DOHH2 (cell line): Measurements from ENCODE around the gene PHACTR1.
"Not testable (repeated sequence)": the region's sequence is repeated elsewhere in the genome, so short reads cannot be mapped to it uniquely, and the experiment has no call there.

ENCODE experiments used
- H3F3A ChIP-seq: fragments of 200-600 bp; sonication (generic), shearing (Covaris generic); 2 replicates; pipeline ENCODE4 v1.6.0; 2016; ENCODE audit warnings: antibody characterized with exemption, mild to moderate bottlenecking; ENCODE audit not compliant: control insufficient read depth, insufficient read depth
- H3K27ac ChIP-seq: fragments of 200-600 bp; sonication (generic); 2 replicates; pipeline ENCODE4 v1.5.1; 2014; ENCODE audit warnings: low read depth, mild to moderate bottlenecking, low read length, moderate library complexity
- H3K27me3 ChIP-seq: fragments of 200-600 bp; sonication (generic); 2 replicates; pipeline ENCODE4 v1.6.1; 2014; ENCODE audit warnings: mild to moderate bottlenecking, low read length, mixed read lengths; ENCODE audit not compliant: control insufficient read depth
- H3K36me3 ChIP-seq: fragments of 200-600 bp; sonication (generic); 2 replicates; pipeline ENCODE4 v1.6.1; 2014; ENCODE audit warnings: mild to moderate bottlenecking, low read length, moderate library complexity, mixed read lengths; ENCODE audit not compliant: control insufficient read depth
- H3K4me1 ChIP-seq: fragments of 200-600 bp; sonication (generic); 2 replicates; pipeline ENCODE4 v1.6.1; 2014; ENCODE audit warnings: mild to moderate bottlenecking, low read length, mixed read lengths; ENCODE audit not compliant: control insufficient read depth
- H3K4me2 ChIP-seq: fragments of 200-600 bp; sonication (generic); 2 replicates; pipeline ENCODE4 v1.6.0; 2014; ENCODE audit warnings: mild to moderate bottlenecking, low read length, moderate library complexity
- H3K4me3 ChIP-seq: fragments of 200-600 bp; sonication (generic); 2 replicates; pipeline ENCODE4 v1.5.1; 2014; ENCODE audit warnings: mild to moderate bottlenecking, low read length, mixed read lengths
- H3K79me2 ChIP-seq: fragments of 200-600 bp; sonication (generic); 2 replicates; pipeline ENCODE4 v1.6.1; 2014; ENCODE audit warnings: mild to moderate bottlenecking, low read length, mixed read lengths; ENCODE audit not compliant: control insufficient read depth
- H3K9me2 ChIP-seq: fragments of 200-600 bp; sonication (generic); replicated peaks from 2 replicates; pipeline ENCODE4 v1.6.1; 2014; ENCODE audit warnings: mild to moderate bottlenecking, low read length, mixed read lengths; ENCODE audit not compliant: control insufficient read depth
- H3K9me3 ChIP-seq: fragments of 200-600 bp; sonication (generic); 2 replicates; pipeline ENCODE4 v1.6.1; 2014; ENCODE audit warnings: antibody characterized with exemption, low read length, mixed read lengths; ENCODE audit not compliant: control insufficient read depth, insufficient read depth
- H4K20me1 ChIP-seq: fragments of 200-600 bp; sonication (generic); 2 replicates; pipeline ENCODE4 v1.6.0; 2014; ENCODE audit warnings: low read depth, mild to moderate bottlenecking, antibody characterized with exemption, low read length, moderate library complexity; ENCODE audit not compliant: control insufficient read depth, insufficient read depth
- EZH2phosphoT487 ChIP-seq: fragments of 200-600 bp; sonication (generic); IDR thresholded peaks from 2 replicates; pipeline ENCODE4 v1.6.1; 2017; ENCODE audit warnings: borderline replicate concordance, mild to moderate bottlenecking, antibody characterized with exemption, low read length, moderate library complexity, mixed read lengths
- TF ChIP-seq, protein P1 (sequence below): fragments of 200-600 bp; sonication (generic); IDR thresholded peaks from one replicate; pipeline ENCODE4 v1.5.1; 2014; ENCODE audit warnings: antibody characterized with exemption, mild to moderate bottlenecking, low read depth, low read length; ENCODE audit not compliant: poor library complexity, severe bottlenecking

The PHACTR1 gene

DNA sequence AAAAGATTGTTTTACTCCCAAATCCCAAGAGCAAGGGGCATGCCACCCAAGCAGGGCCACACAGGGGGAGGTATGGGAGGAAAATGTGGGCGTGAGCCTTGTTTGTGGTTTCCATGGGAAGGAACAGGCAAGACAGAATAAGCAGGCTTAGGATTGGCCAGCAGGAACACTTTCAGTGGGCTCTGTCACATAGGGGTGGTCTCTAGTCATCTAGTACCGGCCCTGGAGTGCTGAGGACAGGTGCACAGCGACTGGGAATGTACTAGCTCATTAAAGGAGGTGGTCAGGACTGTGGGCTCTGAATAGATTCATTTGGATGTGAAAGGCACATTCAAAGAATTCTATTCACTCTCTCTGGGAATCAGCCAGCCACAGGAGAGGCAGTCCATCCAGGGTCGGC is 436.2 kb downstream of the PHACTR1 start:
- no peak overlapping the region for H3K27ac ChIP-seq
- H3F3A ChIP-seq = no peaks in the 10 kb centered on the region
- TF ChIP-seq EZH2phosphoT487 = no peak
- TF ChIP-seq, protein P1, sequence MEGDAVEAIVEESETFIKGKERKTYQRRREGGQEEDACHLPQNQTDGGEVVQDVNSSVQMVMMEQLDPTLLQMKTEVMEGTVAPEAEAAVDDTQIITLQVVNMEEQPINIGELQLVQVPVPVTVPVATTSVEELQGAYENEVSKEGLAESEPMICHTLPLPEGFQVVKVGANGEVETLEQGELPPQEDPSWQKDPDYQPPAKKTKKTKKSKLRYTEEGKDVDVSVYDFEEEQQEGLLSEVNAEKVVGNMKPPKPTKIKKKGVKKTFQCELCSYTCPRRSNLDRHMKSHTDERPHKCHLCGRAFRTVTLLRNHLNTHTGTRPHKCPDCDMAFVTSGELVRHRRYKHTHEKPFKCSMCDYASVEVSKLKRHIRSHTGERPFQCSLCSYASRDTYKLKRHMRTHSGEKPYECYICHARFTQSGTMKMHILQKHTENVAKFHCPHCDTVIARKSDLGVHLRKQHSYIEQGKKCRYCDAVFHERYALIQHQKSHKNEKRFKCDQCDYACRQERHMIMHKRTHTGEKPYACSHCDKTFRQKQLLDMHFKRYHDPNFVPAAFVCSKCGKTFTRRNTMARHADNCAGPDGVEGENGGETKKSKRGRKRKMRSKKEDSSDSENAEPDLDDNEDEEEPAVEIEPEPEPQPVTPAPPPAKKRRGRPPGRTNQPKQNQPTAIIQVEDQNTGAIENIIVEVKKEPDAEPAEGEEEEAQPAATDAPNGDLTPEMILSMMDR = no peak
- H4K20me1 ChIP-seq = no peaks in the 10 kb centered on the region
- no peaks in the 10 kb centered on the region for H3K79me2 ChIP-seq
- H3K9me3 ChIP-seq = no peaks in the 10 kb centered on the region
- H3K4me2 ChIP-seq = no peak overlapping the region
- H3K36me3 ChIP-seq = no peaks in the 10 kb centered on the region
- H3K27me3 ChIP-seq = 0 out of 2 replicates have a peak, but pooled peaks cover 6% of the 10 kb centered on the region
- no peak overlapping the region for H3K4me3 ChIP-seq
- no peaks in the 10 kb centered on the region for H3K9me2 ChIP-seq
- H3K4me1 ChIP-seq = no peaks in the 10 kb centered on the region

DNA sequence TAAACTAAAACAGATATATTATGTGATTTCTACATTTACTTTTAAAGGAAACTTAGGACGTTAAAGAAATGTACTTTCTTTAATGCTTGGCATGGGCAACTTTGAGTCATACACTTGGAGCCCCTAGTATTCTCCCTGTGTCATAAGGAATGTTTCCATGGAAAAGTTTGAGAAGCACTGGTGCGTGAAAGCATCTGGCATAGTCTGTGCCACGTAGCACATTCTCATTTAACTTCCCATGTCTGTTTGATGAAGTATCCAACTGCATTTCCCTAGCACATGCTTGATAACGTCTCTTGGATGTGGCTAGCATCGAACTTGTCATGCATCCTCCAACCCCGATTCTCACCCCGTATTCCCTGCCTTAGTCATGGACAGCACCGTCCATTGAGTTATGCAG is 439.8 kb downstream of the PHACTR1 start:
- Histone ChIP-seq H3K27me3 (0 out of 2 replicates have a peak, but pooled peaks cover 6% of the 10 kb centered on the region), H3K36me3 (no peaks in the 10 kb centered on the region), H3K4me3 (no peak overlapping the region), H3F3A (no peaks in the 10 kb centered on the region), H3K9me2 (no peaks in the 10 kb centered on the region), H3K4me1 (no peaks in the 10 kb centered on the region), H3K27ac (no peak overlapping the region), H3K4me2 (no peak overlapping the region), H4K20me1 (no peaks in the 10 kb centered on the region), H3K79me2 (no peaks in the 10 kb centered on the region), H3K9me3 (no peaks in the 10 kb centered on the region)
- TF ChIP-seq, protein P1 = no peak
- no peak for TF ChIP-seq EZH2phosphoT487

DNA sequence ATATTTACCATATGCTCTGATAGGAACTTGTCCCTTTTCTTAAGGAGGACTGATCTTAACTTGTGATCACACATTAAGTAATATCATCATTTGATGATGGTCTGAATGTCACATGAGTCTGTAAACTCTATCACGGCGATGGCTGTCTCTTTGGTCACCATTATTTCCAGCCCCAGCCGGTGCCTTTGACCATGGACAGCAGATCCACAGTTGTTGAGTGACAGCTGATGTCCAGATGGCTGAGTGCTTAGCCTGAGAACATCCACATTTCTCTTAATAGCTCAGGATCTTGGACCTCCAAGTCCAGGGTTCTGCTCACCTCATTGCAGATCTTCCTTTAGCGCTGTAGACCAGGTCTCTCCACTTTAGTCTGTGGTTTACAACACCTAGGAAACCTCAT is 440.7 kb downstream of the PHACTR1 start:
- TF ChIP-seq EZH2phosphoT487 = no peak
- TF ChIP-seq, protein P1 = no peak
- no peaks in the 10 kb centered on the region for H3K9me2 ChIP-seq
- no peaks in the 10 kb centered on the region for H3K36me3 ChIP-seq
- 0 out of 2 replicates have a peak, but pooled peaks cover 6% of the 10 kb centered on the region for H3K27me3 ChIP-seq
- no peak overlapping the region for H3K4me3 ChIP-seq
- H3K79me2 ChIP-seq = no peaks in the 10 kb centered on the region
- no peaks in the 10 kb centered on the region for H3F3A ChIP-seq
- H3K9me3 ChIP-seq = no peaks in the 10 kb centered on the region
- no peak overlapping the region for H3K27ac ChIP-seq
- no peaks in the 10 kb centered on the region for H4K20me1 ChIP-seq
- no peaks in the 10 kb centered on the region for H3K4me1 ChIP-seq
- H3K4me2 ChIP-seq = no peak overlapping the region

DNA sequence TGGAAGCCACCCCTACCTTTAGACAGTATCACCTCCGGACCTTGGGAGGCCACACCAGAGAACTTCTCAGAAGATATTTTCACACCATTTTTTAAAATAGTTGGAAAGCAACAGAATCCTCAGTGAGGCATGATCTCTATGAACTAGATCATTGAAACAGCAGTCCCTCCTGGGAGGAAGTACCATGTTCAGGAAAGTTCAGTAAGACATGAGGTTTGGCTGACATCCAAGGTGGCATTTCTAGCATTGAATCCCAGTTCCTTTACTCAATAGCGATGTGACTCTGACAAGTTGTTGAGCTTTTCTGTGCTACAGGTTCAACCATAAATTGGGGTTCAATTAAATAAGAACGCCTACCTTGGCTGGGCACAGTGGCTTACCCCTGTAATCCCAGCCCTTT is 442.7 kb downstream of the PHACTR1 start:
- Histone ChIP-seq H3K9me3 (no peaks in the 10 kb centered on the region), H3K9me2 (no peaks in the 10 kb centered on the region), H4K20me1 (no peaks in the 10 kb centered on the region), H3K79me2 (no peaks in the 10 kb centered on the region), H3K36me3 (no peaks in the 10 kb centered on the region), H3K27me3 (no peaks in the 10 kb centered on the region), H3F3A (no peaks in the 10 kb centered on the region), H3K4me2 (no peak overlapping the region), H3K27ac (no peak overlapping the region), H3K4me3 (no peak overlapping the region), H3K4me1 (peaks cover 3% of the 10 kb centered on the region)
- TF ChIP-seq EZH2phosphoT487 = no peak
- TF ChIP-seq, protein P1 = no peak

DNA sequence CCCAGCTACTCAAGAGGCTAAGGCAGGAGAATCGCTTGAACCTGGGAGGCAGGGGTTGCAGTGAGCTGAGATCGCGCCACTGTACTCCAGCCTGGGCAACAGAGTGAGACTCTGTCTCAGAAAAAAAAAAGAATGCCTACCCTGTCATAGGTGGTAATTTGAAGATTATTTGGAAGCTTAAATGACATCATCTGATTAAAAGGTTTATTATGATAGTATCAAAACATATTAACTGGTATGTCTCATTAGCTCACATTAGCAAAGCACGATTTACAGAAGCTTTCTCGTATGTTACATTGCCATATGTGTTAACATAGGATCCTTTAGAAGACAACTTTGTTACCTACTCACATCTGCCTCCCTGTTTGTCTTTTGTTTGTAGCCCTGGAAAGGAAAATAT is 443.3 kb downstream of the PHACTR1 start:
- H3K4me2 ChIP-seq = not testable (repeated sequence)

More for the DNA sequence above, 443.3 kb downstream of the PHACTR1 start:
- not testable (repeated sequence) for H3K9me2 ChIP-seq, H3K79me2 ChIP-seq, H3K4me3 ChIP-seq, H3F3A ChIP-seq, H3K9me3 ChIP-seq, H3K27me3 ChIP-seq, H3K27ac ChIP-seq, H3K36me3 ChIP-seq, H4K20me1 ChIP-seq, H3K4me1 ChIP-seq
